ENCODE measurements around the gene CEBPB.

The CEBPB gene

GRCh38 chr20:50186151-50186885 lies 4.3 kb upstream of the CEBPB start:
- Histone ChIP-seq H3K27me3 (ENCODE audit: control insufficient read depth, insufficient read depth, low read length) (no peaks in the 10 kb centered on the region), H3K4me2 (ENCODE audit: low read length) (no peak overlapping the region), H3K9me3 (ENCODE audit: control insufficient read depth, low read length) (no peaks in the 10 kb centered on the region), H3K4me1 (no peaks in the 10 kb centered on the region), H2AFZ (peak overlapping the region; percentile 50), H3K36me3 (ENCODE audit: control insufficient read depth, insufficient read depth, low read length) (no peaks in the 10 kb centered on the region), H3K79me2 (no peaks in the 10 kb centered on the region), H3K4me3 (ENCODE audit: low read depth, low read length) (no peak overlapping the region), H3K9ac (no peak overlapping the region), H3K27ac (no peak overlapping the region)
- TF ChIP-seq, protein P1, sequence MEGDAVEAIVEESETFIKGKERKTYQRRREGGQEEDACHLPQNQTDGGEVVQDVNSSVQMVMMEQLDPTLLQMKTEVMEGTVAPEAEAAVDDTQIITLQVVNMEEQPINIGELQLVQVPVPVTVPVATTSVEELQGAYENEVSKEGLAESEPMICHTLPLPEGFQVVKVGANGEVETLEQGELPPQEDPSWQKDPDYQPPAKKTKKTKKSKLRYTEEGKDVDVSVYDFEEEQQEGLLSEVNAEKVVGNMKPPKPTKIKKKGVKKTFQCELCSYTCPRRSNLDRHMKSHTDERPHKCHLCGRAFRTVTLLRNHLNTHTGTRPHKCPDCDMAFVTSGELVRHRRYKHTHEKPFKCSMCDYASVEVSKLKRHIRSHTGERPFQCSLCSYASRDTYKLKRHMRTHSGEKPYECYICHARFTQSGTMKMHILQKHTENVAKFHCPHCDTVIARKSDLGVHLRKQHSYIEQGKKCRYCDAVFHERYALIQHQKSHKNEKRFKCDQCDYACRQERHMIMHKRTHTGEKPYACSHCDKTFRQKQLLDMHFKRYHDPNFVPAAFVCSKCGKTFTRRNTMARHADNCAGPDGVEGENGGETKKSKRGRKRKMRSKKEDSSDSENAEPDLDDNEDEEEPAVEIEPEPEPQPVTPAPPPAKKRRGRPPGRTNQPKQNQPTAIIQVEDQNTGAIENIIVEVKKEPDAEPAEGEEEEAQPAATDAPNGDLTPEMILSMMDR (IDR thresholded peaks at IDR 0.05), result peak; percentile 98

DNA sequence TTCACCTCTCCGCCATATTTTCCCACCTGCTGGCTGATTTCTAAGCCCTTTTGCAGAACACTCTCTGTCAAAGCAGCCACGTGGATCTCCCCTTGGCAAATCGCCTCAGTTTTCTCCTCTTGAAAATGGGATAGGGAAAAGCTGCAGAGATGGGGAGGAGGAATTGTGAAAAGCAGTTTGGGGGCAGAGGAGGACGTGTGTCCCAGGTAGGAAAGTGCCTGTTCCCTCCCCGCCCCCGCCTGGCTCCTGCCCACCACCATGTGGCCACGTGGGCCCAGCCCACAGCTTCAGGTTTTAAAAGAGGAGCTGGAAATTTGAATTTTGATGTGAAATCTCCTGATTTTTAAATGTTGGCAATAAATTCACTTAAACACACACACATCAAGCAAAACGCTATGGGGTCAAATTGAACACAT lies 3.6 kb upstream of the CEBPB start:
- H3K9me3 ChIP-seq (ENCODE audit: control insufficient read depth, low read length), result no peaks in the 10 kb centered on the region
- no peaks in the 10 kb centered on the region for H3K36me3 ChIP-seq (ENCODE audit: control insufficient read depth, insufficient read depth, low read length)
- H2AFZ ChIP-seq, result peak overlapping the region; percentile 44
- H3K27ac ChIP-seq, result no peak overlapping the region
- H3K9ac ChIP-seq, result no peak overlapping the region
- no peak overlapping the region for H3K4me3 ChIP-seq (ENCODE audit: low read depth, low read length)
- no peaks in the 10 kb centered on the region for H3K4me1 ChIP-seq
- H3K4me2 ChIP-seq (ENCODE audit: low read length), result no peak overlapping the region
- TF ChIP-seq, protein P1 (IDR thresholded peaks at IDR 0.05), result no peak
- no peaks in the 10 kb centered on the region for H3K27me3 ChIP-seq (ENCODE audit: control insufficient read depth, insufficient read depth, low read length)
- no peaks in the 10 kb centered on the region for H3K79me2 ChIP-seq

DNA sequence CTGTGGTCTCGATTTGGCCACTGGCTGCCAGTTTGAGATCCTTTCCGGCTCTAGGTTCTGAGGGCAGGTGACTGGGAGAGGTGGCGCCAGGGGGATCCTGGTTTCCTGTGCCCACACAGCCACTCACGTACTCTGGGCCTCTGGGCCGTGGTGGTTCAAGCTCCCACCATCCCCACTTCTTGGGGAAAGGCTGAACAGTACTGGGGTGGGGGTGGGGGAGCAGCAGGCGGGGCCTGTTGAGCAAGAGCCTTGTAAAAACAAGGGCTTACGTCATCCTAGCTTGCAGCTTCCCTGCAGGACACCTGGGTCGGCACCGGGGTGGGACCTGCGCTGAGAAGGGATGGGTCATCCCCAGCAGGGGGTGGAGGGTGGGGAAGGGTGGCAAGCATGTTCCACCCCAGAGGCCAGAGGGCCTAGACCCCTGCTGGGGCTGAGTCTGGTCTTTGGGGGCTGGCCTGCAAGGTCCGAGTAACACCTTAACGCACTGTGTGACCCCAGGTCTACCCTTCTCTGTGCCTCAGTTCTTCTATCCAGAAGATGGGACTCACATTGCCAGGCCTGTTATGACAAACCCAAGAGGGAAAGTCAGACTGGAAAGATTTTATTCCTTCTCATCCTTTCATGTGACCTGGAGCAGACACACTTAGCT lies 3.1 kb upstream of the CEBPB start:
- no peak overlapping the region for H3K4me3 ChIP-seq (ENCODE audit: low read depth, low read length)
- no peak overlapping the region for H3K9ac ChIP-seq
- H3K79me2 ChIP-seq, result no peaks in the 10 kb centered on the region
- no peaks in the 10 kb centered on the region for H3K27me3 ChIP-seq (ENCODE audit: control insufficient read depth, insufficient read depth, low read length)
- peak overlapping the region; percentile 44 for H2AFZ ChIP-seq
- no peaks in the 10 kb centered on the region for H3K4me1 ChIP-seq
- H3K36me3 ChIP-seq (ENCODE audit: control insufficient read depth, insufficient read depth, low read length), result no peaks in the 10 kb centered on the region
- no peak overlapping the region for H3K27ac ChIP-seq
- TF ChIP-seq, protein P1 (IDR thresholded peaks at IDR 0.05), result no peak
- no peaks in the 10 kb centered on the region for H3K9me3 ChIP-seq (ENCODE audit: control insufficient read depth, low read length)
- no peak overlapping the region for H3K4me2 ChIP-seq (ENCODE audit: low read length)

GRCh38 chr20:50188287-50188688 lies 2.3 kb upstream of the CEBPB start:
- TF ChIP-seq, protein P1 (IDR thresholded peaks at IDR 0.05), result no peak
- no peak overlapping the region for H3K4me3 ChIP-seq (ENCODE audit: low read depth, low read length)
- no peak overlapping the region for H3K9ac ChIP-seq
- H3K36me3 ChIP-seq (ENCODE audit: control insufficient read depth, insufficient read depth, low read length), result no peaks in the 10 kb centered on the region
- H3K27me3 ChIP-seq (ENCODE audit: control insufficient read depth, insufficient read depth, low read length), result no peaks in the 10 kb centered on the region
- peaks cover 4% of the 10 kb centered on the region for H3K4me1 ChIP-seq
- H3K9me3 ChIP-seq (ENCODE audit: control insufficient read depth, low read length), result no peaks in the 10 kb centered on the region
- no peak overlapping the region for H2AFZ ChIP-seq
- H3K79me2 ChIP-seq, result peaks cover 6% of the 10 kb centered on the region
- no peak overlapping the region for H3K4me2 ChIP-seq (ENCODE audit: low read length)
- no peak overlapping the region for H3K27ac ChIP-seq

Measured in parathyroid adenoma (tissue), 2 donors.